ENCODE data around the gene AFAP1.

Gene AFAP1

GRCh38 chr4:7737752-7738457, 201.8 kb downstream of the AFAP1 start:
- Histone ChIP-seq H3K79me2 (no peaks in the 10 kb centered on the region), H3K9ac (no peak overlapping the region), H3K4me3 (ENCODE audit: low read depth, low read length) (no peak overlapping the region), H3K27me3 (ENCODE audit: control insufficient read depth, insufficient read depth, low read length) (no peaks in the 10 kb centered on the region), H3K4me1 (no peaks in the 10 kb centered on the region), H3K36me3 (ENCODE audit: control insufficient read depth, insufficient read depth, low read length) (no peaks in the 10 kb centered on the region), H2AFZ (no peak overlapping the region), H3K27ac (no peak overlapping the region), H3K9me3 (ENCODE audit: control insufficient read depth, low read length) (no peaks in the 10 kb centered on the region), H3K4me2 (ENCODE audit: low read length) (no peak overlapping the region)
- TF ChIP-seq, protein P1, sequence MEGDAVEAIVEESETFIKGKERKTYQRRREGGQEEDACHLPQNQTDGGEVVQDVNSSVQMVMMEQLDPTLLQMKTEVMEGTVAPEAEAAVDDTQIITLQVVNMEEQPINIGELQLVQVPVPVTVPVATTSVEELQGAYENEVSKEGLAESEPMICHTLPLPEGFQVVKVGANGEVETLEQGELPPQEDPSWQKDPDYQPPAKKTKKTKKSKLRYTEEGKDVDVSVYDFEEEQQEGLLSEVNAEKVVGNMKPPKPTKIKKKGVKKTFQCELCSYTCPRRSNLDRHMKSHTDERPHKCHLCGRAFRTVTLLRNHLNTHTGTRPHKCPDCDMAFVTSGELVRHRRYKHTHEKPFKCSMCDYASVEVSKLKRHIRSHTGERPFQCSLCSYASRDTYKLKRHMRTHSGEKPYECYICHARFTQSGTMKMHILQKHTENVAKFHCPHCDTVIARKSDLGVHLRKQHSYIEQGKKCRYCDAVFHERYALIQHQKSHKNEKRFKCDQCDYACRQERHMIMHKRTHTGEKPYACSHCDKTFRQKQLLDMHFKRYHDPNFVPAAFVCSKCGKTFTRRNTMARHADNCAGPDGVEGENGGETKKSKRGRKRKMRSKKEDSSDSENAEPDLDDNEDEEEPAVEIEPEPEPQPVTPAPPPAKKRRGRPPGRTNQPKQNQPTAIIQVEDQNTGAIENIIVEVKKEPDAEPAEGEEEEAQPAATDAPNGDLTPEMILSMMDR (IDR thresholded peaks at IDR 0.05) = no peak

- no peaks in the 10 kb centered on the region for H3K9me3 ChIP-seq (ENCODE audit: control insufficient read depth, low read length)
Observed at GRCh38 chr4:7737268-7737645, 202.4 kb downstream of the AFAP1 start.

DNA sequence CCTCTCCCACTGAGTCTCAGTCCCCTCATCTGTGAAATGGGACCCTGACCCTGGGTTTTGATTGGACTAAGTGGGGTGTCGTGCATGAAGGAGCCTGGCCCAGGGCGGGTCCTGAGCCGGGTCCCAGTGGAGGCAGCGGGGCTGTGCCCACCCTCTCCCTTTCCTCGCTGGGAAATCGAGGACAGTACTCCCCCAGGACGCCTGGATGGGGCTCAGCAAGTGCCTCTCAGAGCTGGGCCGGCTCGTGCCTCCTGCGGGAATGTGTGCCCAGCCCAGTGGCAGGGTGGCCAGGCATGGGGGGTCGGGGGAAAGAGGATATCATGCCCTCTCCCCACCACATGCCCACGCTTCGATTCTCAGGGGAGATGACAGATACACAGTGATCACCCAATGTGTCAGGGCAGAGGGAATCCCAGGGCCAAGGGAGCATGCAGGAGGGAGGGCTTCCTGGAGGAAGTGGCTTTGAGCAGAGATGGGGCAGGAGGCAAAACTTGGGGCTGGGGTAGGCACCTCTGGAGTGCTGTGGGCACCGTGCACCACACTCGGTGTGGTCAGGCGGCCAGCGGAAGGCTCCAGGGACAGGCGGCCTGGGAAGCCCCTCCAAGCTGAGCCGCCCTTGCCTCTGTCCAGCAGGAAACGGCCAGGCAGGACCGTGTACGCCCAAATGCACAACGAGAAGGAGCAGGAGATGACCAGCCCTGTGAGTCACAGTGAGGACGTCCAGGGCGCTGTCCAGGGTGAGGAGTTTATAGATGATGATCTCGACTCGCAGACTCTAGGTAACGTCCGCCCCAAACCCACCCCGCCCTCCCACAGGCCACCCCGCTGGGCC, 203.0 kb downstream of the AFAP1 start:
- no peaks in the 10 kb centered on the region for H3K36me3 ChIP-seq (ENCODE audit: control insufficient read depth, insufficient read depth, low read length)
- no peaks in the 10 kb centered on the region for H3K79me2 ChIP-seq
- H3K27me3 ChIP-seq (ENCODE audit: control insufficient read depth, insufficient read depth, low read length) = no peaks in the 10 kb centered on the region
- H3K9me3 ChIP-seq (ENCODE audit: control insufficient read depth, low read length) = no peaks in the 10 kb centered on the region
- H3K9ac ChIP-seq = no peak overlapping the region
- no peak overlapping the region for H3K4me2 ChIP-seq (ENCODE audit: low read length)
- H2AFZ ChIP-seq = no peak overlapping the region
- TF ChIP-seq, protein P1 (IDR thresholded peaks at IDR 0.05) = no peak
- no peak overlapping the region for H3K4me3 ChIP-seq (ENCODE audit: low read depth, low read length)
- H3K27ac ChIP-seq = no peak overlapping the region
- no peaks in the 10 kb centered on the region for H3K4me1 ChIP-seq

More at GRCh38 chr4:7737268-7737645, 202.4 kb downstream of the AFAP1 start:
- Histone ChIP-seq H3K79me2 (no peaks in the 10 kb centered on the region), H3K4me1 (no peaks in the 10 kb centered on the region), H2AFZ (no peak overlapping the region), H3K36me3 (ENCODE audit: control insufficient read depth, insufficient read depth, low read length) (no peaks in the 10 kb centered on the region), H3K27me3 (ENCODE audit: control insufficient read depth, insufficient read depth, low read length) (no peaks in the 10 kb centered on the region), H3K4me3 (ENCODE audit: low read depth, low read length) (no peak overlapping the region), H3K27ac (no peak overlapping the region), H3K9ac (no peak overlapping the region), H3K4me2 (ENCODE audit: low read length) (no peak overlapping the region)
- TF ChIP-seq, protein P1 (IDR thresholded peaks at IDR 0.05) = no peak

DNA sequence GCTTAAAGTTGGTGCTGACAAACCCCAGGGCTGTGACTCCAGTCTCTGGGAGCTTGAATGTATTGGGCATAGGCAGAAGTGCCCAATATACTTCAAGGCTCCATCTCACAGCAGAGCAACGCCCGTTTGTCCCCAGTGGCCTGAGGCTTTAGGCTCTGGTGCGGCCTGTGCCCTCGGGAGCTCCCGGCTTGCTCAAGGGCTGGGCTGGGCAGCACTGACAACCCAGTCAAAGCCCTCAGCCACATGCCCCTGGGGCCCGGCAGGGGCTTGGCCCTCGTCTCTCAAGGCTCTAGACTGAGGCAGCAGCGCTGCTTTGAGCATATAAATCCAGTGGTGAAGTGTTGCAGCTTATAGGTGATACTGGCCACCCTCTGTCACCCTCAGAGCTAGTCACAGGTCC, 203.7 kb downstream of the AFAP1 start:
- H3K79me2 ChIP-seq = no peaks in the 10 kb centered on the region
- no peaks in the 10 kb centered on the region for H3K4me1 ChIP-seq
- no peak overlapping the region for H3K4me3 ChIP-seq (ENCODE audit: low read depth, low read length)
- H2AFZ ChIP-seq = no peak overlapping the region
- no peaks in the 10 kb centered on the region for H3K9me3 ChIP-seq (ENCODE audit: control insufficient read depth, low read length)
- TF ChIP-seq, protein P1 (IDR thresholded peaks at IDR 0.05) = no peak
- no peak overlapping the region for H3K27ac ChIP-seq
- H3K27me3 ChIP-seq (ENCODE audit: control insufficient read depth, insufficient read depth, low read length) = no peaks in the 10 kb centered on the region
- no peak overlapping the region for H3K4me2 ChIP-seq (ENCODE audit: low read length)
- H3K9ac ChIP-seq = no peak overlapping the region
- no peaks in the 10 kb centered on the region for H3K36me3 ChIP-seq (ENCODE audit: control insufficient read depth, insufficient read depth, low read length)
